GM23338 (cell line): Measurements from ENCODE around the gene HCST. TPM values are rescaled to one million over a fixed set of nuclear protein-coding genes. Genes with fewer than 3 reads are reported as not detected.

Source experiments
- ATAC-seq: fragments of 200-7000 bp; cut with Tn5 transposase; 3 replicates; pipeline ENCODE4 v1.9.1; 2020
- DNase-seq: peaks from one replicate; pipeline ENCODE4 v3.0.0-alpha.2; 2015; ENCODE audit warnings: low spot score
- H2AFZ ChIP-seq: fragments of 200-600 bp; sonication (generic); 2 replicates; pipeline ENCODE4 v1.8.0; 2016; ENCODE audit warnings: antibody characterized with exemption, mild to moderate bottlenecking, moderate library complexity
- H3F3A ChIP-seq: fragments of 200-600 bp; sonication (generic); replicated peaks from 2 replicates; pipeline ENCODE4 v1.8.0; 2017; ENCODE audit warnings: antibody characterized with exemption, mixed run types, low read depth
- H3K27ac ChIP-seq: fragments of 200-600 bp; sonication (generic); 2 replicates; pipeline ENCODE4 v1.6.1; 2016; ENCODE audit warnings: low read depth
- H3K27me3 ChIP-seq: fragments of 200-600 bp; sonication (generic); 2 replicates; pipeline ENCODE4 v1.8.0; 2016; ENCODE audit warnings: mild to moderate bottlenecking, mixed run types, moderate library complexity; ENCODE audit not compliant: insufficient read depth
- H3K36me3 ChIP-seq: fragments of 200-600 bp; sonication (generic); 2 replicates; pipeline ENCODE4 v1.8.0; 2016; ENCODE audit warnings: mild to moderate bottlenecking; ENCODE audit not compliant: insufficient read depth
- H3K4me1 ChIP-seq: fragments of 200-600 bp; sonication (generic); 2 replicates; pipeline ENCODE4 v1.8.0; 2016; ENCODE audit warnings: mild to moderate bottlenecking, moderate library complexity; ENCODE audit not compliant: insufficient read depth
- H3K4me2 ChIP-seq: fragments of 200-600 bp; sonication (generic); 2 replicates; pipeline ENCODE4 v1.7.1; 2017; ENCODE audit warnings: mixed run types
- H3K4me3 ChIP-seq: fragments of 200-600 bp; sonication (generic); 2 replicates; pipeline ENCODE4 v1.6.1; 2016; ENCODE audit warnings: mixed run types
- H3K79me2 ChIP-seq: fragments of 200-600 bp; sonication (generic); replicated peaks from 2 replicates; pipeline ENCODE4 v1.8.0; 2017; ENCODE audit warnings: mild to moderate bottlenecking; ENCODE audit not compliant: insufficient read depth
- H3K9me2 ChIP-seq: fragments of 200-600 bp; sonication (generic); 2 replicates; pipeline ENCODE4 v1.8.0; 2017; ENCODE audit not compliant: insufficient read depth
- H4K20me1 ChIP-seq: fragments of 200-600 bp; sonication (generic); replicated peaks from 2 replicates; pipeline ENCODE4 v1.8.0; 2017; ENCODE audit warnings: mild to moderate bottlenecking; ENCODE audit not compliant: insufficient read depth
- H3K27ac Mint-ChIP-seq: 2 replicates; pipeline ENCODE4 v1.8.0; 2020; ENCODE audit warnings: inconsistent platforms, mild to moderate bottlenecking, moderate library complexity, mixed read lengths
- H3K27me3 Mint-ChIP-seq: 3 replicates; pipeline ENCODE4 v1.8.0; 2022; ENCODE audit warnings: low read depth, mild to moderate bottlenecking, moderate library complexity, mixed read lengths, inconsistent platforms; ENCODE audit not compliant: insufficient read depth, poor library complexity
- H3K36me3 Mint-ChIP-seq: 3 replicates; pipeline ENCODE4 v1.8.0; 2021; ENCODE audit warnings: low read depth, mild to moderate bottlenecking, inconsistent platforms, moderate library complexity, mixed read lengths
- H3K4me1 Mint-ChIP-seq: 3 replicates; pipeline ENCODE4 v1.8.0; 2020; ENCODE audit warnings: mild to moderate bottlenecking, inconsistent platforms, mixed read lengths
- H3K4me3 Mint-ChIP-seq: 3 replicates; pipeline ENCODE4 v1.8.0; 2021; ENCODE audit warnings: moderate library complexity, mild to moderate bottlenecking, inconsistent platforms, mixed read lengths
- H3K9me3 Mint-ChIP-seq: 3 replicates; pipeline ENCODE4 v1.8.0; 2020; ENCODE audit warnings: moderate library complexity, mild to moderate bottlenecking, inconsistent platforms, mixed read lengths
- CREB1 ChIP-seq: fragments of 250-450 bp; sonication (Bioruptor Pico); IDR thresholded peaks from 2 replicates; pipeline ENCODE4 v1.5.0; 2020; ENCODE audit warnings: low read depth, mild to moderate bottlenecking, moderate library complexity
- EZH2 ChIP-seq: fragments of 200-600 bp; sonication (generic); IDR thresholded peaks from one replicate; pipeline ENCODE4 v1.8.0; 2017; ENCODE audit warnings: antibody characterized with exemption, mild to moderate bottlenecking, low read depth; ENCODE audit not compliant: unreplicated experiment
- EZH2phosphoT487 ChIP-seq: fragments of 200-600 bp; sonication (generic); IDR thresholded peaks from one replicate; pipeline ENCODE4 v1.8.1; 2018; ENCODE audit warnings: antibody characterized with exemption; ENCODE audit not compliant: unreplicated experiment
- JUNB ChIP-seq: IDR thresholded peaks from one replicate; pipeline ENCODE4 v1.6.1; 2016; ENCODE audit warnings: antibody characterized with exemption; ENCODE audit not compliant: unreplicated experiment
- NANOG ChIP-seq: IDR thresholded peaks from 2 replicates; pipeline ENCODE4 v1.6.1; 2016; ENCODE audit warnings: antibody characterized with exemption, borderline replicate concordance
- POLR2AphosphoS5 ChIP-seq: IDR thresholded peaks from 2 replicates; pipeline ENCODE4 v1.6.1; 2016; ENCODE audit warnings: antibody characterized with exemption, low read depth
- REST ChIP-seq: IDR thresholded peaks from one replicate; pipeline ENCODE4 v1.6.1; 2018; ENCODE audit warnings: antibody characterized with exemption; ENCODE audit not compliant: unreplicated experiment
- STAT1 ChIP-seq: IDR thresholded peaks from one replicate; pipeline ENCODE4 v1.6.1; 2016; ENCODE audit warnings: antibody characterized with exemption; ENCODE audit not compliant: unreplicated experiment
- ZNF114 ChIP-seq: fragments of 250-450 bp; sonication (Bioruptor Pico); IDR thresholded peaks from 2 replicates; pipeline ENCODE4 v1.5.0; 2020; ENCODE audit warnings: mild to moderate bottlenecking, moderate library complexity
- polyA plus RNA-seq: library from polyadenylated mRNA; unstranded; fragments of >200 nt; fragmentation: Nextera tagmentation; extraction: Ambion mirVana; gene quantifications from 2 replicates; pipeline ENCODE4 v1.2.1, GENCODE V29; 2016
- total RNA-seq: library from RNA; depleted of rRNA; stranded (reverse); fragments of >200 nt; shearing (Covaris generic); gene quantifications from 2 replicates; pipeline ENCODE4 v1.2.3, GENCODE V29; 2014
- TF ChIP-seq, protein P1 (sequence below), 2 experiments: fragments of 200-600 bp in 1 of 2; sonication (generic) in 1 of 2; conservative IDR thresholded peaks; 2 replicates each; pipeline versions ENCODE4 v1.5.1 to v1.6.1; 2016 to 2017; ENCODE audit warnings: antibody characterized with exemption in 2 of 2, low read depth in 2 of 2, mild to moderate bottlenecking in 2 of 2, moderate library complexity in 1 of 2
- TF ChIP-seq, protein P2 (sequence below): IDR thresholded peaks from 2 replicates; pipeline ENCODE4 v1.6.1; 2016; ENCODE audit warnings: antibody characterized with exemption

The HCST gene
- total and polyA plus RNA-seq, 2 experiments from 2014 or later, result 2.1 TPM; not detected in 1

- Histone ChIP-seq H2AFZ (0 out of 2 replicates have a peak overlapping the region, but pooled peaks have one; percentile 5), H3K27ac (no peak overlapping the region), H3K79me2 (no peaks in the 10 kb centered on the region), H3K4me3 (no peak overlapping the region), H3K9me2 (no peaks in the 10 kb centered on the region), H3K36me3 (no peaks in the 10 kb centered on the region), H4K20me1 (no peaks in the 10 kb centered on the region), H3K4me1 (peaks cover 12% of the 10 kb centered on the region), H3K4me2 (no peak overlapping the region), H3F3A (peaks cover 15% of the 10 kb centered on the region; the same call in 1 of the 2 replicates), H3K27me3 (peaks cover 11% of the 10 kb centered on the region)
- DNase-seq (peak; percentile 63), ATAC-seq (peak; percentile 2; the same call in 1 of the 3 replicates)
- Mint-ChIP-seq H3K36me3 (no peaks in the 10 kb centered on the region; the same call in 2 of the 3 replicates), H3K4me3 (peak overlapping the region; percentile 26; the same call in 2 of the 3 replicates), H3K4me1 (peaks cover 23% of the 10 kb centered on the region), H3K27ac (peak overlapping the region; percentile 77), H3K27me3 (peaks cover 29% of the 10 kb centered on the region), H3K9me3 (no peaks in the 10 kb centered on the region; the same call in 2 of the 3 replicates)
- TF ChIP-seq POLR2AphosphoS5 (no peak), EZH2phosphoT487 (no peak)
- TF ChIP-seq, protein P1, sequence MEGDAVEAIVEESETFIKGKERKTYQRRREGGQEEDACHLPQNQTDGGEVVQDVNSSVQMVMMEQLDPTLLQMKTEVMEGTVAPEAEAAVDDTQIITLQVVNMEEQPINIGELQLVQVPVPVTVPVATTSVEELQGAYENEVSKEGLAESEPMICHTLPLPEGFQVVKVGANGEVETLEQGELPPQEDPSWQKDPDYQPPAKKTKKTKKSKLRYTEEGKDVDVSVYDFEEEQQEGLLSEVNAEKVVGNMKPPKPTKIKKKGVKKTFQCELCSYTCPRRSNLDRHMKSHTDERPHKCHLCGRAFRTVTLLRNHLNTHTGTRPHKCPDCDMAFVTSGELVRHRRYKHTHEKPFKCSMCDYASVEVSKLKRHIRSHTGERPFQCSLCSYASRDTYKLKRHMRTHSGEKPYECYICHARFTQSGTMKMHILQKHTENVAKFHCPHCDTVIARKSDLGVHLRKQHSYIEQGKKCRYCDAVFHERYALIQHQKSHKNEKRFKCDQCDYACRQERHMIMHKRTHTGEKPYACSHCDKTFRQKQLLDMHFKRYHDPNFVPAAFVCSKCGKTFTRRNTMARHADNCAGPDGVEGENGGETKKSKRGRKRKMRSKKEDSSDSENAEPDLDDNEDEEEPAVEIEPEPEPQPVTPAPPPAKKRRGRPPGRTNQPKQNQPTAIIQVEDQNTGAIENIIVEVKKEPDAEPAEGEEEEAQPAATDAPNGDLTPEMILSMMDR (conservative IDR thresholded peaks at IDR 0.05; ENCODE audit: low read depth in 2 of 2), result no peak
- TF ChIP-seq, protein P2, sequence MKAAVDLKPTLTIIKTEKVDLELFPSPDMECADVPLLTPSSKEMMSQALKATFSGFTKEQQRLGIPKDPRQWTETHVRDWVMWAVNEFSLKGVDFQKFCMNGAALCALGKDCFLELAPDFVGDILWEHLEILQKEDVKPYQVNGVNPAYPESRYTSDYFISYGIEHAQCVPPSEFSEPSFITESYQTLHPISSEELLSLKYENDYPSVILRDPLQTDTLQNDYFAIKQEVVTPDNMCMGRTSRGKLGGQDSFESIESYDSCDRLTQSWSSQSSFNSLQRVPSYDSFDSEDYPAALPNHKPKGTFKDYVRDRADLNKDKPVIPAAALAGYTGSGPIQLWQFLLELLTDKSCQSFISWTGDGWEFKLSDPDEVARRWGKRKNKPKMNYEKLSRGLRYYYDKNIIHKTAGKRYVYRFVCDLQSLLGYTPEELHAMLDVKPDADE, result peak; percentile 98
Observed at GRCh38 chr19:35872180-35872579, 30.1 kb upstream of the HCST start.

DNA sequence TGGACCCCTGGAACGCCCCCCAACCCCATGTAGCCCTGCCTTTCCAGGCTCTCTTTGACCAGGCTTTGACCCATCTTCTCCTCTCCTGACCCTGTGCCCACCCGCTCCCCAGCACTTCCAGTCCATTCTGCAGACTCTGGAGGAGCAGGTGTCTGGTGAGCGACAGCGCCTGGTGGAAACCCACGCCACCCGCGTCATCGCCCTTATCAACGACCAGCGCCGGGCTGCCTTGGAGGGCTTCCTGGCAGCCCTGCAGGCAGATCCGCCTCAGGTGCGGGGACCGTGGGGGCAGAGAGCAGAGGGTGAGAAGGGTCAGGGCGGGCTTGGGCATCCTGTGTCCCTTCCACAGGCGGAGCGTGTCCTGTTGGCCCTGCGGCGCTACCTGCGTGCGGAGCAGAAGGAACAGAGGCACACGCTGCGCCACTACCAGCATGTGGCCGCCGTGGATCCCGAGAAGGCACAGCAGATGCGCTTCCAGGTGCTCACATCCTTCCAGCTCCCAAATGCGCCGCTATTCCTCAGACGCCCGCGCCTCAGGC is 27.9 kb upstream of the HCST start:
- no peaks in the 10 kb centered on the region for H3K79me2 ChIP-seq
- H3K9me2 ChIP-seq, result no peaks in the 10 kb centered on the region
- H3K4me3 ChIP-seq, result no peak overlapping the region
- H3K36me3 ChIP-seq, result no peaks in the 10 kb centered on the region
- 0 out of 2 replicates have a peak, but pooled peaks cover 4% of the 10 kb centered on the region for H3K27me3 ChIP-seq
- Mint-ChIP-seq H3K36me3 (no peaks in the 10 kb centered on the region; the same call in 2 of the 3 replicates), H3K4me3 (no peak overlapping the region), H3K27me3 (peaks cover 26% of the 10 kb centered on the region), H3K9me3 (no peaks in the 10 kb centered on the region; the same call in 2 of the 3 replicates), H3K4me1 (peaks cover 25% of the 10 kb centered on the region), H3K27ac (no peak overlapping the region)
- H4K20me1 ChIP-seq, result no peaks in the 10 kb centered on the region
- H3K4me2 ChIP-seq, result no peak overlapping the region
- no peak overlapping the region for H2AFZ ChIP-seq
- H3F3A ChIP-seq, result peaks cover 4% of the 10 kb centered on the region; the same call in 1 of the 2 replicates
- ATAC-seq, result no peak
- DNase-seq, result no peak
- H3K4me1 ChIP-seq, result peaks cover 3% of the 10 kb centered on the region; the same call in 1 of the 2 replicates
- H3K27ac ChIP-seq, result no peak overlapping the region
- no peak for TF ChIP-seq STAT1
- TF ChIP-seq EZH2phosphoT487, result no peak
- no peak for TF ChIP-seq CREB1
- no peak for TF ChIP-seq EZH2
- TF ChIP-seq JUNB, result no peak
- TF ChIP-seq NANOG, result no peak
- TF ChIP-seq REST, result no peak
- no peak for TF ChIP-seq POLR2AphosphoS5
- no peak for TF ChIP-seq ZNF114 (CRISPR knock-in tag)
